ENCODE results near the gene GOSR1. TPM values are rescaled to one million over a fixed set of nuclear protein-coding genes. Genes with fewer than 3 reads are reported as not detected.
"Not testable (repeated sequence)": the region's sequence is repeated elsewhere in the genome, so short reads cannot be mapped to it uniquely, and the experiment has no call there.

The GOSR1 gene
- total RNA-seq, 1 experiment from 2014 or later = 86.5 TPM

GRCh38 chr17:30551996-30552339, 74.8 kb downstream of the GOSR1 start:
- Histone ChIP-seq H3K4me1 (no peaks in the 10 kb centered on the region), H3K36me3 (ENCODE audit: control insufficient read depth, insufficient read depth, low read length) (no peaks in the 10 kb centered on the region), H3K9me3 (no peaks in the 10 kb centered on the region), H3K4me3 (ENCODE audit: low read depth, low read length) (no peak overlapping the region), H3K27me3 (replicated peaks; ENCODE audit: control insufficient read depth, insufficient read depth, low read length) (no peaks in the 10 kb centered on the region)
- CTCF ChIA-PET = interaction anchor here (0.6 kb wide), 1 partner anchor 169 kb away, joined by 3 read pairs; no protein-coding TSS in a partner anchor
- no peak overlapping the region for H3K4me3 Mint-ChIP-seq (ENCODE audit: unreplicated experiment)
- no peaks in the 10 kb centered on the region for H3K9me3 Mint-ChIP-seq (ENCODE audit: unreplicated experiment)
- no TSS peak for BruUV-seq (replicated peaks)
- no peak for TF ChIP-seq CTCF (IDR thresholded peaks at IDR 0.05; ENCODE audit: insufficient read depth in 1 of 2, low read depth in 1 of 2, low read length in 1 of 2, severe bottlenecking in 1 of 2, unreplicated experiment in 1 of 2)
- intact Hi-C loops (cut with micrococcal nuclease; ENCODE audit: unreplicated experiment) = loop anchor here (10.0 kb wide), 1 partner anchor 257 kb away; the partner anchor contains the start of gene BLMH
- POLR2A ChIA-PET = no interaction called here
- no peak overlapping the region for H3K27ac Mint-ChIP-seq (ENCODE audit: unreplicated experiment)
- H3K36me3 Mint-ChIP-seq (ENCODE audit: insufficient read depth, unreplicated experiment) = no peaks in the 10 kb centered on the region
- peaks cover 11% of the 10 kb centered on the region for H3K4me1 Mint-ChIP-seq (ENCODE audit: low read depth, unreplicated experiment)
- DNase-seq = no peak
- no peaks in the 10 kb centered on the region for H3K27me3 Mint-ChIP-seq (ENCODE audit: insufficient read depth, unreplicated experiment)

GRCh38 chr17:30552994-30553566, 75.9 kb downstream of the GOSR1 start:
- Mint-ChIP-seq H3K27me3 (ENCODE audit: insufficient read depth, unreplicated experiment) (no peaks in the 10 kb centered on the region), H3K27ac (ENCODE audit: unreplicated experiment) (no peak overlapping the region), H3K4me3 (ENCODE audit: unreplicated experiment) (no peak overlapping the region), H3K9me3 (ENCODE audit: unreplicated experiment) (no peaks in the 10 kb centered on the region), H3K4me1 (ENCODE audit: low read depth, unreplicated experiment) (peaks cover 19% of the 10 kb centered on the region), H3K36me3 (ENCODE audit: insufficient read depth, unreplicated experiment) (no peaks in the 10 kb centered on the region)
- H3K27me3 ChIP-seq (replicated peaks; ENCODE audit: control insufficient read depth, insufficient read depth, low read length) = no peaks in the 10 kb centered on the region
- ChIA-PET CTCF (no interaction called here), POLR2A (interaction anchor here (0.6 kb wide), 1 partner anchor 272 kb away, joined by 3 read pairs; no protein-coding TSS in a partner anchor)
- H3K4me1 ChIP-seq = no peaks in the 10 kb centered on the region
- H3K9me3 ChIP-seq = no peaks in the 10 kb centered on the region
- no peak for DNase-seq
- H3K4me3 ChIP-seq (ENCODE audit: low read depth, low read length) = no peak overlapping the region
- no peaks in the 10 kb centered on the region for H3K36me3 ChIP-seq (ENCODE audit: control insufficient read depth, insufficient read depth, low read length)
- TF ChIP-seq CTCF (IDR thresholded peaks at IDR 0.05; ENCODE audit: insufficient read depth in 1 of 2, low read depth in 1 of 2, low read length in 1 of 2, severe bottlenecking in 1 of 2, unreplicated experiment in 1 of 2) = no peak
- intact Hi-C loops (cut with micrococcal nuclease; ENCODE audit: unreplicated experiment) = loop anchor here (10.0 kb wide), 1 partner anchor 258 kb away; the partner anchor contains the start of gene BLMH
- no TSS peak for BruUV-seq (replicated peaks)

GRCh38 chr17:30553823-30554440, 76.7 kb downstream of the GOSR1 start:
- H3K4me3 ChIP-seq (ENCODE audit: low read depth, low read length); H3K4me3 Mint-ChIP-seq (ENCODE audit: unreplicated experiment); H3K36me3 Mint-ChIP-seq (ENCODE audit: insufficient read depth, unreplicated experiment); H3K4me1 ChIP-seq; DNase-seq; H3K27me3 ChIP-seq (replicated peaks; ENCODE audit: control insufficient read depth, insufficient read depth, low read length); POLR2A ChIA-PET; H3K27ac Mint-ChIP-seq (ENCODE audit: unreplicated experiment); H3K9me3 Mint-ChIP-seq (ENCODE audit: unreplicated experiment); H3K9me3 ChIP-seq; H3K27me3 Mint-ChIP-seq (ENCODE audit: insufficient read depth, unreplicated experiment); BruUV-seq (replicated peaks); H3K36me3 ChIP-seq (ENCODE audit: control insufficient read depth, insufficient read depth, low read length): not testable (repeated sequence)
- intact Hi-C loops (cut with micrococcal nuclease; ENCODE audit: unreplicated experiment) = loop anchor here (10.0 kb wide), 1 partner anchor 259 kb away; the partner anchor contains the start of gene BLMH
- CTCF ChIA-PET = interaction anchor here (0.6 kb wide), 1 partner anchor 347 kb away, joined by 3 read pairs; no protein-coding TSS in a partner anchor
- H3K4me1 Mint-ChIP-seq (ENCODE audit: low read depth, unreplicated experiment) = peaks cover 19% of the 10 kb centered on the region
